WTC11 (cell line): ENCODE data around the gene CSNK1G1.

Source experiments
- CREM ChIP-seq: sonication (generic); formaldehyde crosslinking; IDR thresholded peaks from 2 replicates; pipeline ENCODE4 v1.8.1; 2022; ENCODE audit warnings: mild to moderate bottlenecking, missing genetic modification reagents, moderate library complexity
- ELF4 ChIP-seq: sonication (generic); formaldehyde crosslinking; IDR thresholded peaks from 2 replicates; pipeline ENCODE4 v1.8.1; 2022; ENCODE audit warnings: low read depth, mild to moderate bottlenecking, moderate library complexity, missing genetic modification reagents
- FOXK1 ChIP-seq: sonication (generic); formaldehyde crosslinking; IDR thresholded peaks from 2 replicates; pipeline ENCODE4 v1.8.0; 2022; ENCODE audit warnings: mild to moderate bottlenecking, moderate library complexity, missing genetic modification reagents
- JUN ChIP-seq: sonication (generic); formaldehyde crosslinking; IDR thresholded peaks from 2 replicates; pipeline ENCODE4 v1.8.0; 2023; ENCODE audit warnings: mild to moderate bottlenecking, missing genetic modification reagents
- TEAD1 ChIP-seq: sonication (generic); formaldehyde crosslinking; IDR thresholded peaks from 2 replicates; pipeline ENCODE4 v1.8.0; 2022; ENCODE audit warnings: mild to moderate bottlenecking, missing genetic modification reagents
- ZNF263 ChIP-seq: sonication (generic); formaldehyde crosslinking; IDR thresholded peaks from 2 replicates; pipeline ENCODE4 v1.8.1; 2022; ENCODE audit warnings: low read depth, mild to moderate bottlenecking, moderate library complexity, missing genetic modification reagents
- ZNF423 ChIP-seq: fragments of 250-450 bp; sonication (Bioruptor Pico); IDR thresholded peaks from 2 replicates; pipeline ENCODE4 v2.1.2; 2022; ENCODE audit warnings: mild to moderate bottlenecking, moderate library complexity
- TF ChIP-seq, protein P1 (sequence below): fragments of 250-450 bp; sonication (Bioruptor Pico); conservative IDR thresholded peaks from 2 replicates; pipeline ENCODE4 v1.9.0; 2021; ENCODE audit warnings: mild to moderate bottlenecking
- TF ChIP-seq, protein P2 (sequence below): sonication (generic); formaldehyde crosslinking; IDR thresholded peaks from 2 replicates; pipeline ENCODE4 v1.8.0; 2022; ENCODE audit warnings: missing genetic modification reagents
- TF ChIP-seq, protein P3 (sequence below): fragments of 200-600 bp; IDR thresholded peaks from 2 replicates; pipeline ENCODE4 v1.8.0; 2022; ENCODE audit warnings: antibody characterized with exemption
- TF ChIP-seq, protein P4 (sequence below): sonication (generic); formaldehyde crosslinking; IDR thresholded peaks from 2 replicates; pipeline ENCODE4 v1.8.0; 2022; ENCODE audit warnings: mild to moderate bottlenecking, missing genetic modification reagents
- TF ChIP-seq, protein P5 (sequence below): sonication (generic); formaldehyde crosslinking; IDR thresholded peaks from 2 replicates; pipeline ENCODE4 v1.8.1; 2022; ENCODE audit warnings: low read depth, mild to moderate bottlenecking, moderate library complexity, missing genetic modification reagents, borderline replicate concordance

DNA sequence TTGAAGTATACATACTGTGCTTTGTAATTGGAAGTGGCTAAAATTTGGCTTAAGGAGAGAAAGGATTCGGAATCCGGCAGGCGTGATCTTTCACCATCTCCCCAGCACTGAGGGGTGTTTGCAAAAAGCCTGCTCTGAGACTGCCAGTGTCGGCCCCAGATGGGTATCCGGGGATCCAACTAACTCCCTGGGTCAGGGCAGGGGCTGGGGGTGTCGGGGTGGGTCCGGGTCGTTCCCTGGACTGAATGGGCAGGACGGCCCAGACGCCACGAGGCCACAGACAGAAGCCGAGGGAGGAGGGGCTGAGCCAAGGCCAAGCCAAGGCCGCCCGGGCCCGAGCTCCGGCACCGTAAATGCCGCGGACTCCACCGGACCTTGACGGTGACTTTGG is 193.5 kb downstream of the CSNK1G1 start:
- TF ChIP-seq, protein P1, sequence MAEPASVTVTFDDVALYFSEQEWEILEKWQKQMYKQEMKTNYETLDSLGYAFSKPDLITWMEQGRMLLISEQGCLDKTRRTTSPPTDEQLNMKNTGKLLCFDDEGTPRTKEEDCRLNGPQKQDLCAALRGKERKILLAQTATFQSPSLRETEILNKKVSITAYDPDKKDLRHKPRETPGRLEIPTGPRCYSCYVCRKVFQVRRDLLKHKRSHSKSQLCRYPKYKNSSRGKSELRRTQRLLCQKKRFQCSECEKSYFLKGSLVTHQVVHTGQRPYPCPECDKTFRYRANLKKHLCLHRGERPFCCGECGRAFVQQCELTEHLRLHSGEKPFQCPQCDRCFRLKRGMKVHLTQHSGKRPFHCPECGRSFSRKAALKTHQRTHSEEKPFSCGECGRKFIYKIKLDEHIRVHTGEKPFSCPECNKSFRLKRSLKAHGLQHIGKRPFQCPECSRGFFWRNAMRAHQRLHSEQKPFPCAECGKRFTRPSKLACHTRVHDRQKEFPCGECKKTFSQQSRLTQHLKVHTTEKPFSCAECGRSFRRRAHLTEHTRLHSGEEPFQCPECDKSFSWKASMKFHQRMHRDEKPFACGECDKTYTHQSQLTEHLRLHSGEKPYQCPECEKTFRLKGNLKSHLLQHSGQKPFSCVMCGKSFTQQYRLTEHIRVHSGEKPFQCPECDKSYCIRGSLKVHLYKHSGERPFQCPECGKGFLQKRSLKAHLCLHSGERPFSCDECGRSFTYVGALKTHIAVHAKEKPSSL = no peak
- TF ChIP-seq, protein P2, sequence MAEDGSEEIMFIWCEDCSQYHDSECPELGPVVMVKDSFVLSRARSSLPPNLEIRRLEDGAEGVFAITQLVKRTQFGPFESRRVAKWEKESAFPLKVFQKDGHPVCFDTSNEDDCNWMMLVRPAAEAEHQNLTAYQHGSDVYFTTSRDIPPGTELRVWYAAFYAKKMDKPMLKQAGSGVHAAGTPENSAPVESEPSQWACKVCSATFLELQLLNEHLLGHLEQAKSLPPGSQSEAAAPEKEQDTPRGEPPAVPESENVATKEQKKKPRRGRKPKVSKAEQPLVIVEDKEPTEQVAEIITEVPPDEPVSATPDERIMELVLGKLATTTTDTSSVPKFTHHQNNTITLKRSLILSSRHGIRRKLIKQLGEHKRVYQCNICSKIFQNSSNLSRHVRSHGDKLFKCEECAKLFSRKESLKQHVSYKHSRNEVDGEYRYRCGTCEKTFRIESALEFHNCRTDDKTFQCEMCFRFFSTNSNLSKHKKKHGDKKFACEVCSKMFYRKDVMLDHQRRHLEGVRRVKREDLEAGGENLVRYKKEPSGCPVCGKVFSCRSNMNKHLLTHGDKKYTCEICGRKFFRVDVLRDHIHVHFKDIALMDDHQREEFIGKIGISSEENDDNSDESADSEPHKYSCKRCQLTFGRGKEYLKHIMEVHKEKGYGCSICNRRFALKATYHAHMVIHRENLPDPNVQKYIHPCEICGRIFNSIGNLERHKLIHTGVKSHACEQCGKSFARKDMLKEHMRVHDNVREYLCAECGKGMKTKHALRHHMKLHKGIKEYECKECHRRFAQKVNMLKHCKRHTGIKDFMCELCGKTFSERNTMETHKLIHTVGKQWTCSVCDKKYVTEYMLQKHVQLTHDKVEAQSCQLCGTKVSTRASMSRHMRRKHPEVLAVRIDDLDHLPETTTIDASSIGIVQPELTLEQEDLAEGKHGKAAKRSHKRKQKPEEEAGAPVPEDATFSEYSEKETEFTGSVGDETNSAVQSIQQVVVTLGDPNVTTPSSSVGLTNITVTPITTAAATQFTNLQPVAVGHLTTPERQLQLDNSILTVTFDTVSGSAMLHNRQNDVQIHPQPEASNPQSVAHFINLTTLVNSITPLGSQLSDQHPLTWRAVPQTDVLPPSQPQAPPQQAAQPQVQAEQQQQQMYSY = no peak
- no peak for TF ChIP-seq ZNF263 (CRISPR knock-in tag)
- no peak for TF ChIP-seq FOXK1 (CRISPR knock-in tag)
- TF ChIP-seq ELF4 = no peak
- no peak for TF ChIP-seq JUN (CRISPR knock-in tag)
- TF ChIP-seq, protein P3, sequence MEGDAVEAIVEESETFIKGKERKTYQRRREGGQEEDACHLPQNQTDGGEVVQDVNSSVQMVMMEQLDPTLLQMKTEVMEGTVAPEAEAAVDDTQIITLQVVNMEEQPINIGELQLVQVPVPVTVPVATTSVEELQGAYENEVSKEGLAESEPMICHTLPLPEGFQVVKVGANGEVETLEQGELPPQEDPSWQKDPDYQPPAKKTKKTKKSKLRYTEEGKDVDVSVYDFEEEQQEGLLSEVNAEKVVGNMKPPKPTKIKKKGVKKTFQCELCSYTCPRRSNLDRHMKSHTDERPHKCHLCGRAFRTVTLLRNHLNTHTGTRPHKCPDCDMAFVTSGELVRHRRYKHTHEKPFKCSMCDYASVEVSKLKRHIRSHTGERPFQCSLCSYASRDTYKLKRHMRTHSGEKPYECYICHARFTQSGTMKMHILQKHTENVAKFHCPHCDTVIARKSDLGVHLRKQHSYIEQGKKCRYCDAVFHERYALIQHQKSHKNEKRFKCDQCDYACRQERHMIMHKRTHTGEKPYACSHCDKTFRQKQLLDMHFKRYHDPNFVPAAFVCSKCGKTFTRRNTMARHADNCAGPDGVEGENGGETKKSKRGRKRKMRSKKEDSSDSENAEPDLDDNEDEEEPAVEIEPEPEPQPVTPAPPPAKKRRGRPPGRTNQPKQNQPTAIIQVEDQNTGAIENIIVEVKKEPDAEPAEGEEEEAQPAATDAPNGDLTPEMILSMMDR = no peak
- TF ChIP-seq ZNF423 (CRISPR knock-in tag) = no peak
- TF ChIP-seq CREM = no peak
- no peak for TF ChIP-seq TEAD1 (CRISPR knock-in tag)
- TF ChIP-seq, protein P4, sequence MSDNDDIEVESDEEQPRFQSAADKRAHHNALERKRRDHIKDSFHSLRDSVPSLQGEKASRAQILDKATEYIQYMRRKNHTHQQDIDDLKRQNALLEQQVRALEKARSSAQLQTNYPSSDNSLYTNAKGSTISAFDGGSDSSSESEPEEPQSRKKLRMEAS = no peak
- TF ChIP-seq, protein P5, sequence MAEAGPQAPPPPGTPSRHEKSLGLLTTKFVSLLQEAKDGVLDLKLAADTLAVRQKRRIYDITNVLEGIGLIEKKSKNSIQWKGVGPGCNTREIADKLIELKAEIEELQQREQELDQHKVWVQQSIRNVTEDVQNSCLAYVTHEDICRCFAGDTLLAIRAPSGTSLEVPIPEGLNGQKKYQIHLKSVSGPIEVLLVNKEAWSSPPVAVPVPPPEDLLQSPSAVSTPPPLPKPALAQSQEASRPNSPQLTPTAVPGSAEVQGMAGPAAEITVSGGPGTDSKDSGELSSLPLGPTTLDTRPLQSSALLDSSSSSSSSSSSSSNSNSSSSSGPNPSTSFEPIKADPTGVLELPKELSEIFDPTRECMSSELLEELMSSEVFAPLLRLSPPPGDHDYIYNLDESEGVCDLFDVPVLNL = no peak
